Embryonic facial prominence (tissue), 1 donor: ENCODE results near the gene GLYATL1.

ENCODE experiments used
- DNase-seq: peaks from one replicate; pipeline ENCODE4 v3.0.0-alpha.2; 2016; ENCODE audit errors: extremely low spot score

Gene GLYATL1, protein sequence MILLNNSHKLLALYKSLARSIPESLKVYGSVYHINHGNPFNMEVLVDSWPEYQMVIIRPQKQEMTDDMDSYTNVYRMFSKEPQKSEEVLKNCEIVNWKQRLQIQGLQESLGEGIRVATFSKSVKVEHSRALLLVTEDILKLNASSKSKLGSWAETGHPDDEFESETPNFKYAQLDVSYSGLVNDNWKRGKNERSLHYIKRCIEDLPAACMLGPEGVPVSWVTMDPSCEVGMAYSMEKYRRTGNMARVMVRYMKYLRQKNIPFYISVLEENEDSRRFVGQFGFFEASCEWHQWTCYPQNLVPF

DNA sequence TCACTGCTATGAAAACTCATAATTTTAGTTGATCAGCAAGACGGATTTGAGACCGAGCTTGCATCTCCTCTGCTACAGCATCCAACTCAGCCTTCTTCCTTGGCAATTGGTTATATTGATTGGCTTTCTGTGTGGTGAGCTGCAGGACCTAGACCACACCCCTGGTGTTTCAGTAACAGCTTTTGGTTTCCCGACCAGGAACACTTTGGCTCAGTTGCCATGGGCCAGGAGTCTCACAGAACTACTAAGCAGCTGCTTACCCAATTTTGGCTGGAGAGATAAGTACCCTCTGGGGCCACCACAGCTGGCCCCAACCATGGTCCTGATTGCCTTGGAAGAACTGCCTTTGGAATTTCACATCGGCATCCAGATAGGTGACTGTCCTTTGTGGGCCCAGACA, at the start of gene GLYATL1:
GLYATL1 (plus strand) TSS at position 212 of the 400 bp plus-strand sequence. CDS start 7,600 bp downstream, outside the sequence.
- DNase-seq = no peak

DNA sequence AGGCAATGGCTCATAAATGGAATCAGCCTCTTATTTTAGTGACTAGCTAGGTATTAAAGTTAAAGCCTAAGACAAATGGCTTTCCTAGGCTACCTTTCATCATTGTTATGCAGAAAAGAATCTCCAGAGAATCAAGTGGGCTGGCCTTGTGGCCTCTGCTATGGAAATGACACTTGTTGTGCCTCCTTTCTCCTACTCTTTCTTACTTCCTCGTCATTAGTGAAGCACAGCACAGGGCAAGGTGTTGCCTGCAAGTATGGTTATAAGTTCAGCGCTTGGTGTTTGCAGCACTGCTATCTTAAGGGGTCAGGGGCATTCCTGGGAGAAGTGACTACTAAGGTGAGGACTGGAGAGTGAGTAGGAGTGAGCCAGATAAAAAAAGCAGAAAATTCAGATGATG, 45.4 kb upstream of the GLYATL1 start:
- no peak for DNase-seq

DNA sequence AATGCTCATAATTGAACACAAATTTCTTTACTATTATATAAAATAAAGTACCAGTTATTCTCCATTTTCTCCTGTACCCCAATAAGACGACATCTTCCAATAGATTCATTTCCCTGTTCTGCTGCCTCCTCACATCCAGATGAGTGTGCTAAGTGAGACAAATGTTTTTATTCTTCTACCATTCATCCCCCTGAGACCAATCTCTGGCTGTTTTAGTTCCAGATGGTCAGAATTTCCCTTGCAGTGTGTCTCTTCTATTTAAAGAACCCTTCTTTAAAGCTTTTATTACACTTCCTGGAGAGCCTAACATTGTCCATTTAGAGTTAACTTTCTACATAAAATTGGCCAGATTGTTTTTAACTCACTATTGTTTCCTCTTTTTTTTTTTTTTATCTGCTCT, 41.2 kb upstream of the GLYATL1 start:
- DNase-seq = no peak

DNA sequence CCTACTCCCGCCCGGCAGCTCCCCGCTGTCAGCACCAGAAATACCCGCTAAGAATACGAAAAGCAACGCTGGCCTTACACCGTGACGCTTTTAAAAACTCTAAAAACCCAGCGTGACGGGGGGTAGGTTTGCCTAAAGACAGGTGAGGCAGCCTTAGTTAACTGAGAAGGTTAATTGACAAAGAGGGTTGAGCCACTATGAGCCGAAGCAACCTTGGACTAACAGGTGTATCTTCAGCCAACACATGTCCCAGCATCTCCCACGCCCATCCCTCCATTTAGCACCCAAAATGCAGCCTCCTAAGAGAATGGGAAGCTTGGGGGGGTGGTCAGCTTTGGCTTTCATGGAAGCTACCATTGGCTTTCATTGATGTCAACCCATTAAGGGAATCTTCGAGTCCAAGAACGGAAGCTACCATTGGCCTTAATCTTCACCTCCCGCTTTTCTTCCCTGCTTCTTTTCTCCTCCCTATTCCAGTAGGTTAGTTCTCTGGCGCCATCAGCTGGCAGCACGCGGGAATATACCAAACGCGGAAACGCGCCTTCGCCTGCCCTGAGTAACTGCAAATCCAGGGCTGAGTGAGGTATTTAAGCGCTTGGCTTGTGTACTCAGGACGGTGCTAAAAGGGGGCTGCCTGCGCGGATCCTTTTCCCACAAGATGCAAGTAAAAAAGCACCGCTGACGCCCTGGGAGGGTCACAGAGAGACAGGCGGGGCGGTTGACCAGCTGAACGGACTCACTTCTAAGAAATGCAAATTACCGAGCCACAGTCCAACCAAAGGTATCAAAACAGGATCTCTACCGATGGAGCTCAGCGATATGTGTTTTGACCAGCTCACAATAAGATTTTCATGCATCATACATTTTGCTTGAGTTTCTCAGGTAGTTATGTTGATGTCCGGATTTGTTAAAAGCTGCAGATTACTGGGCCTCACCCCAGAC, 38.5 kb upstream of the GLYATL1 start:
- peak; percentile 40 for DNase-seq

DNA sequence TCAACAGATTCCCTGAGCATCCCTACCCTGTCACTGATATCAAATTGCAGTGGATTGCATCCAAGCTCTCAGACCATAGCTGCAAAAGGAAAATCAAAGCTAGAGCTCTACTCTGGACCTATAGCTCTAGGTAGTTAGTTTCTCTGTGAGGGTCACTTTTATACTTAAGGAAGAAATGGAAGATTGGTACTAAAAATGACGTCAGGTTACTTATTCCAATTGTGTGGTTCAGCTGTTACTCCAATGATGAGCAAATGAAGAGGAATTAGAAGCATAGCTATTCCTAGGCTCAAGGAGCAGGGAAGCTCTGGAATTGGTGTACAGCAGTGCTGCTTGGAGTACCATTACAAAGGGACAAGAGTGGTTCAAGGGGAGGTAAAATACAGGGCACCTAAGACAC, 36.4 kb upstream of the GLYATL1 start:
- no peak for DNase-seq

DNA sequence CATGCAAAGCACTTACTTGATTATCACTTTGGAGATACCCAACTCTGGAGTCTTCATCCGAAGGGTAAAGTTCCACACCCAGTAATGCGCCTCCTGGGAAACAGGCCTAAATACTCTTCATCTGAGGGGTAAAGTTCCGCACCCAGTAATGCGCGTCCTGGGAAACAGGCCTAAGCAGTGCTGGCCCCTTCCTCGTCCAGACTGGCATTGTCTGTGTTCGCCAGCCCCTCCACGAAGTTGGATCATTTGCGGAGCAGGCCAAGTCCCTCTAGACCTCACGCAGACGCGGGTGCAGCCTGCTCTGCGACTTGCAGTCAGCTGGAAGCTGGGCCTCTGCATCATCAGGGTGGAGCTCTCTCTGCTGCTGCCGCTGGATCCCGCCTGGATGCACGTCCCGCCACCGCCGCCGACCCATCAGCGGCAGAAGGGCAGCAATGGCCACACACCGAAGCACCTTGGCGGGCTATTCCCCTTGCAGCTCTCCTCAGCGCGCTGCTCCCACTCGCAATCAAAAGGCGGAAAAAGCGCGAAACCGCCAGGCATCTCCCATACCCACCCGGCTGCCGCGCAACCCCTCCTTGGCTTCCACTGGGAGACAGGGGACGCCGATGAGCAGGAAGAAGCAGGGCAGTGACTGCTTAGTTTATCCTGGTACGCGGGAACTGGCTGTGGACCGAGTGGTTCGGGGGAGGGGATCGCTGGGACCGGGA, 34.1 kb upstream of the GLYATL1 start:
- DNase-seq = no peak

DNA sequence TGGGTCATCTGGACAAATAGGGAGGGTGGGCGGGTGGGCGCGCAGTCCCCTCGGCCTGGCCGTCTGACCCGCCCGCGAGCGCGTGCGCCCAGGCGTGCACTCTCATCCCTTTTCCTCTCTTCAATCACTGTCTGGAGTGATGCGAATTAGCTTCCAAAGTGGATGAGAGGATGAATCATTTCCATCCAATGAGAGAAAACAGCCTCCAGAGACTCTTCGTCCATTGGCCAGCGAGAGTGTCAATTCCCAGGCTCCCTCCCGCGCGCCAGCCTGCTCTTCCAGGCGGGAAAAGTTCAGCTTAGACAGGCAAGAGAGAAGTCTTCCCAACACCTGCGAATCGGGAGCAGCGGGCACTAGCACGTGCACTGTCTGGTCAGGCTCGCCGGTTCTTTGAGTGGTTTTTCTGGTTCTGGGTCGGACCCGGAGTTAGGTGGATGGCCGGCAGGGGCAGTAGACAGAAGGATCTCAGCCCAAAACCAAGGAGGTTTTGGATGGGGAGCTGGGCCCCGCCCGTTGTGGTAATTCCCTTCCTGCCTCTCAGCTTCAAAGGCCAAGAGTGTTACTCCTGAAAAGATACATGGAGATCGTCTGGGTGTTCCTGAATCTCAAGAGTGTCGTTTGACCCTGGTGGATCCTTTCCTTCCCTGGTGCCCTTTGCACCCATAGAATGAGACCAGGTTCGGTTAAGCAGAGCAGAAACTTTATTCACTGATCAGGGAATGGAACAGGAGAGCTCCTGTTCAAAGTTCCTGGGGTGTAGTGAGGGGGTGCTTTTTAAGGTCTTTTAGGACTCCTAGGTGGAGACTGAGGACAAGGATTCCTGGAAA, 33.4 kb upstream of the GLYATL1 start:
- peak; percentile 50 for DNase-seq

DNA sequence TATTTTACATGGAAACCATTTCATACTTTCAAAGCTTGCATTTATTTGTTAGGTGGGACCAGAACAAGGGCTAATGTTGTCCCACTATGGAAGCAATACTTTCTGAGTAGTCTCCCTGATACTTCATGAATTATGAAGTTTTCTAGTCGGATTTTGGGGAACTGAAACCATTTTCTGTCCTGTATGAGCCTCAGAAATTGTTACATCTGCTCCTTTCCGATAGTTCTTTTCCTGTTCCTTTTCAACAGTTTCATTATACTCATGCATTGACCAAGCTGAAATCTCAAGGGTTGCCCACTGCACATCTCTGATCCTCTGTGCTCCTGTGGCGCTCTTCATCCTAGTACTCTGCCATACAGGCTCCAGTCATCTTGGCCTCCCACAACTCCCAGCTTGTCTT, 31.5 kb upstream of the GLYATL1 start:
- DNase-seq = no peak

DNA sequence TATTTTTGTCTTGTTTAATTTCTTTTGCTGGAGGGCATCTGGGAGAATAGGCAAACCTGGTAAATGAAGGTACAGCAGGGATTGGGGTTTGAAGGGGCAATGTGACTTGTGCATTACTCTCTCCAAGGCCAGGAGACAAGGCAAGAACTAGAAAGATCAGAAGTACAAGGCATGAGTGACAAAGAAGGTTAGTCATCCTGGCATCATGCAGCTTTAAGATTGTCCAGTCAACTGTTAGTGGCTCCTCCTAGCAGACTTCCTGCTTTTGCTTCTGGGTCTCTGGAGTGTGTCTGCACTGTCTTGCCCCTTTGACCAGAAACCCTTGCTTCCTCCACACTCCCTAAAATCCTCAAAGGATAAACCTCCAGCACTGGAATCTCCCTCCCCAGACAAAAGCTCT, 27.2 kb upstream of the GLYATL1 start:
- no peak for DNase-seq

DNA sequence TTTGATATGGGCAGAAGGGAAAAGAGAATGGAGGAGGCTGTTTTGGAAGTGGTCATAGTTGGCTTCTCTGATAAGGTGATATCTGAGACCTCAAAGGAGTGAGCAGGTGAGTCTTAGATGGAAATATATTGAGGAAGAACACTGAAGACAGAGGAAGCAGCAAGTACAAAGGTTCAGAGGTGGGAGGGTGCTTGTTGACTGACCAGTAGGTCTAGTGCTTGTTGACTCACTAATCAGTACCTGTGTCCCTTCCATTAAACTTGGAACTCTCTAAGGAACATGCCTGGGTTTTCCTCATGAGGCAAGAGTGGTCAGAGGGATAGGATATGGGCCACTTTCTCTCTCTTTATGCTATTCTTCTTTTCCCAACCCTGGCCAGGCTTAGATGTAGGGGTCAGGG, 25.6 kb upstream of the GLYATL1 start:
- no peak for DNase-seq

DNA sequence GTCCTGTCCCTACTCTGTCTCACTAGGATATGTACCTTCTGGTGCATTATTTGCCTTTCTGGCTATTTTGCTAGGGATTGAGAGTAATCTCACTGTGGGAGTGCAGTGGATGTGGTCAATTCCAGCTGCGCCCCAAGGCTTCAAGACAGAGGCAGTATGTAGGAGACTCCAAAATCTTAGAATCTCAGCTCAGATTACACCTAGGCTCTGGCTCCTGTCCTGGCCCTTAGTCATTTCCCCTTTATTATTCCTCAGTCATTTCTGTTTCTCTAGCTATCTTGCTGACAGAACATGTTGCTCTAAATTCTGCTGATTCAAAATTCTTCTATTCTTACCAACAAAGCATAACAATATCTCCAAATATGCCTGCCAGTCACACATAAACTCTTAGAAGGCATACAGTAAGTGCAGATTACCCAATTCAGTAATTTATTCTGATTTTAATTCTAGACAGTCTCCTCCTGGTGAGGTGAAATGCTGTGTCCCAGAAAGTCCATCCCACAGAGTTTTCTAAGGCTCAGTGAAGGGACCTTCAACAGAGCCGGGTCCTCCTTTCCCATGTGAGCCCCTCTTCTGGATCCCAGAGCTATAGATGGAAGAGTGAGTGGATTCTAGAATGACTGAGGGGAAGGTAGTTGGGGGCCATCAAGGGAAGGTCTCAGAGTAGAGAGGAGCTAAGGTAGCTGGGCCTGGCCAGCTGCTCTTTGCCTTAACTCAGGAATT, 24.3 kb upstream of the GLYATL1 start:
- no peak for DNase-seq

DNA sequence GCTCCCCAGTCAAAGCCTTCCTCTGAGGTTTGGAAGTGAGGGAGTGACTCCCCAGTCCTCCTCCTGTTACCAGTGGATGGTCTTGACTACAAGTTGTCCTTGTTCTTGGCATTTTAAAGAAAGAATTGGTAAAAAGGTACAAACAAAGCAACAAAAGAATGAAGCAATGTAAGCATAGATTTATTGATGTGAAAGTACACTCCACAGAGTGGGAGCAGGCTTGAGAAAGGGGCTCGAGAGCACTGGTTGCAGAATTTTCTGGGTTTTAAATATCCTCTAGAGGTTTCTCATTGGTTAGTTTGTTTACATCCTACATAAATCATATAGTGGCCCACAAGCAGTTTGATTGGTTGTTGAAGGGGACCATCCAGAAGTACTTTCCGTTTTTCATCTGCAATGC, 22.7 kb upstream of the GLYATL1 start:
- no peak for DNase-seq

DNA sequence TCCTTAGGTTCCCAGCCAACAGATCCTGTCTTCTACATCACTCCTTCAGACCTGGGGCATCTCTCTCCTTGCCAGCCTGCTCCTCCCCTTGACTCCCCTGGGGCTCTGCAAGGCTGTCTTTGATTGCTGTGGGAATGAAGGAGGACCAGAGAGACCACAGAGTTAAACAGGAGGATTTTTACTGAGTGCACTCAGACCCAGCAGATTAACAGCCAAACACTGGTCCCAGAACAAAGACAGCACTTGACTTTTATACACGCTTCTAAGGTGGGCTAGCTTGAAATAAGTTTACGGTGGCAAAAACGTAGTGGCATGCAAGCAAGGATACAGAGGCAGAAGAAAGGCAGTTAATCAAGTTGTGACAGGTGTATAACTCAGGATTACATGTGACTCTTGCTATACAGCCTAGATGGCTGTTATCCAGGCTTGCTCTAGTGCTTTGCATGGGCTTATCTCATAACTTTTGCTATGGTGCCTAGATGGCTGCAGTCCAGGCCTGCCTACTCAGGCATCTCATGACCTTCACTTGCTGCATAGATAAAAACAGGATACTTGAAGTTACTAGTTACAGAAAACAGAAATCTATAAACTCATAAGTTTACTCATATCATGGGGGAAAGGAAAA, 22.0 kb upstream of the GLYATL1 start:
- DNase-seq = no peak

DNA sequence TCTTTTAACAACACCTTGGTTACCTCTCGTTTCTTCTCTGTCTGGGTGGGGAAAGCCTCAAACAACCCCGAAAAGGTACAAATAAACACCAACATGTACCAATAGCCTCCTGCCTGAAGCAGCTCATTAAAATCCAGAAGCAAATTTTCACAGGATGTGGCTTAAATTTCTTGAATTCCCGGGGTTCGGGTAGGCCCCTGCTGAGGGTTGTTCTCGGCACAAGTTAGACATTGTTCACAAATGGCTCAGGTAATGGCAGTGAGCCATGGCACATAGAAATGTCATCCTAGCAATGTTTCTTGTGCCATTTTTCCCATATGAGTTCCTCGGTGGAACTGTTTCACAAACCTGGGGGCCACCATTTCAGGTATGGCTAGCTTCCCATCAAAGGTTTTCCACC, 19.7 kb upstream of the GLYATL1 start:
- DNase-seq = no peak

DNA sequence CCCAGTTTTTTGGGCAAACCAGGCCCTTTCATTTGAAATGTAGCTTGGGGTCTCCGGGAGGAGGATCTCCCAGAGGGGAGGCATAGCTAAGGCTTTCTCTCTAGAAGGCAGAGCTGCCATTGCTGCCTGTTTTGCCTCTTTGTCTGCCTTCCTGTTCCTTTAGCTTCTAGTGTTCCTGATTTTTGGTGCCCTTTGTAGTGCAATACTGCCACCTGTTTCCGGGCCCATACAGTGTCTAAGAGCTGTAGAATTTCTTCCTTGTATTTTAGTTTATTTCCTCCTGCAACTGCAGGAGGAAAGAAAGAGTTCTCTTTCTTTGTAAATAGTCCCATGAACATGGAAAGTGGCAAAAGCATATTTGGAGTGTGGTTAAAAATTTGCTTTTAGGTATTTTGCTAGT, 19.3 kb upstream of the GLYATL1 start:
- DNase-seq = no peak

DNA sequence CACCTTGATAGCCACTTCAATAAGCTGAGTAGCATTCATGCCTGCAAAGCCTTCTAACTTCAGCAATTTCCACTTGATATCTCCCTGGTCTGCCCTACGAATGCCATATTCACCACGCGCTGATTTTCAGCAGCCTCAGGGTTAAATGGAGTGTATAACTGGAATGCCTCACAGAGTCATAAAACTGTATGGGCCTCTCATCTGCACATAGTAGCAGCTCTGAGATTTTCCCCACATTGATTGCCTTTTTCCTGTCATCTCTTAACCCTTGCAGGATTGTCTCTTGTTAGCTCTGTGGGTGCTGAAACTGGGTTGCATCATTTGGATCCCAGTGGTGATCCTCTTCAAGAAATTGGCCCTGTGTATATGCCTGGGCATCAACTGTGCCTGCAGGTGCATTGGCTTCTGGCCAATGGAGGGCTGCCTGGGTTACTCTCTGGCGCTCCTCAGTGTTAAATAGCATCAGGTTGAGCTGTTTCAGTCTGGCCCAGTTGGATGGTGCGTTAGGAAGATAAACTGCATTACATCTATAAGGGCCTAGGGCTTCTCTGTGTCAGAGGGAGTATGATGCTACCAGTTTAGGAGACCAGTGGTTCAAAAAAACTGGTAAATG, 17.4 kb upstream of the GLYATL1 start:
- no peak for DNase-seq

DNA sequence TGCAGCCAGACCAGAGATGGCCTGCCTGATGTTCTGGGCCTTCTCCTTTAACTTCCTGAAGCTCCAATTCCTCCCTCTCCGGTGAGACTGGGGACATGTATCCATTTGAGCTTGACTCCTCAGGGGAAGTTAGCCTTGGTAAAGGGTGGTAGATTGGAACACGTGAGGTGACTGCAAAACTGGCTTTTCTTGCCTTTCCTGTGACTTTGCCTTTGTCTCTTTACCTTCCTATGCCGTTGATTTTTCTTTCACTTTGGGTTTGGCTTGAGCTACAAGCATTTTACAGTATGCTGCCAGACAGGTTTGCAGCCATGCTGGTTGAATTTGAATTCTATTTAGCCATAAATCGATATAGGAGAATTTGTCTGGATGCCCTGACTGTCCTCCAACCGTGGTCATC, 16.8 kb upstream of the GLYATL1 start:
- DNase-seq = no peak

DNA sequence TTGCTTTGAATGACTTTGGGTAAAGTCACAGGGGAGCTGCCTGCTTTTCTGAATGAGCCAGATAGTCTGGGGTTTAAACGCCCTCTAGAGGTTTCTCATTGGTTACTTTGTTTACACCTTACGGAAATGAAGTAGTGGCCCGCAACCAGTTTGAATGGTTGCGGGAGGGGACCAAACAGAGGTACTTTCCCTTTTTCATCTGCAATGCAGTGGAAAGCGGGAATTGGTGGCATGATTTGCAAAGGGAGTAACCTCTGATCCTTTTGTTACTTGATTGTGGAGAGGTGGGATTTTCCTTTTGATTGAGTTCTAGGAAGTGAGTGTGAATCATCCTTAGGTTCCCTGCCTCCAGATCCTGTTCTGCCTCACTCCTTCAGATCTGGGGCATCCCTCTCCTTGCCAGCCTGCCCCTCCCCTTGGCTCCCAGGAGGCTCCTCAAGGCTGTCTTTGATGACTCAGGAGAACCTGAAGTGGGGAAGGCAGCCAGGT, 15.9 kb upstream of the GLYATL1 start:
- no peak for DNase-seq

DNA sequence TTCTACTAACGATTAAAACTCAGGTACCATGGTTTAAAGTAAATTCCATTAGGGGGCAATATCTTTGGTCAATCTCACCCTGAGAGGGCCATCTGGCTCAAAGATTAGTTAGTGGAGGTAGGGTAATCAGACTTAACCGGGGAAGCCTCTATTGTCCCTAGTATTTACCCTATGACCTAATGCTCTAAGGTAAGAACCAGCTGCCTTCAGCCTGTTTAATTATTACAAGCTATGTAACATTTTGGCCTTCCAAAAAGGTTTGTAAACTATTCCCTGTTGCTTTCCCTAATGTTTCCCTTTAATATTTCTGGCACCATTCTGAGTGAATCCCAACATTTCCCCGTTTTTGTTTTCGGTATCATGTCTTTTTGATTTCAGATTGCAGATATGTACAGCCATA, 15.1 kb upstream of the GLYATL1 start:
- no peak for DNase-seq

DNA sequence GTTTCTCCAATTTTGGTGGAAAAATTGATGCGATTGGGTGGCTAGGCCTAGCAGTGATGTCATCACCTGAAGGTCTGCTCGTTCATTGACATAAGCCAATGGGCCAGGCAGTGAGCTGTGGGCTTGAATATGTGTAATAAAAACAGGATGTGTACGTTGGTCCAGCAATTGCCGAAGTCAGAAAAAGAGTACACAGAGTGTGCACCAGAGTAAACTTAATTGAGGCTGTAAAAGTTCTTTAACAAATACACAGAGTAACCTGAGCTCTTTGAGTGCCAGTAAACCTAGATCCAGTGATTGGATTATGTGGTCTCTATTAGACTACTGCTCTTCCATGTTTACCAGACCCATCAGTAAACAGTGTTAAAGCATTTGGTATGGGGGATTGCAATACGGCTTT, 13.0 kb upstream of the GLYATL1 start:
- DNase-seq = no peak
